ENCODE data around the gene ADAMTSL3.

ADAMTSL3 gene

DNA sequence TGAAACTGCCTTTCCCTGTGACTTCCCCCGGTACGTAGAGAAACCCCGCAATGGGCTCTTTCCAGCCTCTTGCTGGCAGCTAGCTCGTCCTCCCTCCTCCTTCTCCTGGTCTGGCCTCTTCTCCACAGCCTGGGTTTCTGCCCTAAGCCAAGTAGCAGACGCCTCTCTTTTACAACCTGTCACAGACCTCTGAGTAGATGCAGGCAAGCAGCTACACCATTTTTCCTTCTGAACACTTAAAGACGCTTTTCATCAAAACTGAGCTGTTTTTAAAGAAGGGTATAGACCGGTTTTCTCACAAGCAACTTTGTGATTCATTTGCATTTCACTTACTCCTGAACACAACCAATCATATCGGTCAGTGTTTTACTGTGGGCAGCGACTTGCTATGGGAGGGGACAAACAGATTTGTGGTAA, 32.0 kb downstream of the ADAMTSL3 start:
- TF ChIP-seq CEBPB (IDR thresholded peaks at IDR 0.05) (no peak), RAD21 (IDR thresholded peaks at IDR 0.05; ENCODE audit: low read depth) (no peak), TCF12 (IDR thresholded peaks at IDR 0.05; ENCODE audit: low read depth) (no peak), TEAD4 (IDR thresholded peaks at IDR 0.05) (no peak), NFIC (IDR thresholded peaks at IDR 0.05) (no peak), FOXM1 (IDR thresholded peaks at IDR 0.05; ENCODE audit: borderline replicate concordance, low read depth) (no peak), ZBTB7A (IDR thresholded peaks at IDR 0.05; ENCODE audit: low read depth) (no peak), CREB1 (IDR thresholded peaks at IDR 0.05; ENCODE audit: low read depth) (no peak), EGR1 (IDR thresholded peaks at IDR 0.05) (no peak), YY1 (IDR thresholded peaks at IDR 0.05; ENCODE audit: low read depth) (no peak), EP300 (IDR thresholded peaks at IDR 0.05; ENCODE audit: borderline replicate concordance) (no peak)
- TF ChIP-seq, protein P1, sequence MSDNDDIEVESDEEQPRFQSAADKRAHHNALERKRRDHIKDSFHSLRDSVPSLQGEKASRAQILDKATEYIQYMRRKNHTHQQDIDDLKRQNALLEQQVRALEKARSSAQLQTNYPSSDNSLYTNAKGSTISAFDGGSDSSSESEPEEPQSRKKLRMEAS (IDR thresholded peaks at IDR 0.05): no peak
- TF ChIP-seq, protein P2, sequence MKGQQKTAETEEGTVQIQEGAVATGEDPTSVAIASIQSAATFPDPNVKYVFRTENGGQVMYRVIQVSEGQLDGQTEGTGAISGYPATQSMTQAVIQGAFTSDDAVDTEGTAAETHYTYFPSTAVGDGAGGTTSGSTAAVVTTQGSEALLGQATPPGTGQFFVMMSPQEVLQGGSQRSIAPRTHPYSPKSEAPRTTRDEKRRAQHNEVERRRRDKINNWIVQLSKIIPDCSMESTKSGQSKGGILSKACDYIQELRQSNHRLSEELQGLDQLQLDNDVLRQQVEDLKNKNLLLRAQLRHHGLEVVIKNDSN (IDR thresholded peaks at IDR 0.05): no peak

DNA sequence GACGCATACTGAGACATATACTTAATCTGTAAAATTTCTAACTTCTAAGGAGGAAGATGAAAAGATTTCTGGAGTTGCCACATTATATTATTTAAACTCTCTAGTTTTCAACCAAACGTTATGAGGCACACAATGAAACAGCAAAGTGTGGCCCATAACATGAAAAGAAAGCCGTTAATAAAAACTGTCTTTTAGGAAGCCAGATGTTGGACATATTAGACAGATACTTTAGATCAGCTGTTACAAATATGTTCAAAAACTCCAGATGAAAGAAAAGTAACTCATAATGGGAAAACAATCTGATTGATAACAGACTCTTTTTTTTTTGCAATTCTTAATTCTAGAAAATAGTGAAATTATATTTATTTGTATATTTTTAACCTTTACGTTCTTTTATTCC, 34.3 kb downstream of the ADAMTSL3 start:
- TF ChIP-seq RAD21 (IDR thresholded peaks at IDR 0.05; ENCODE audit: low read depth): no peak
- TF ChIP-seq TCF12 (IDR thresholded peaks at IDR 0.05; ENCODE audit: low read depth): no peak
- TF ChIP-seq TAF1 (IDR thresholded peaks at IDR 0.05; ENCODE audit: low read depth): no peak
- no peak for TF ChIP-seq CEBPB (IDR thresholded peaks at IDR 0.05)
- TF ChIP-seq EGR1 (IDR thresholded peaks at IDR 0.05): no peak
- TF ChIP-seq TEAD4 (IDR thresholded peaks at IDR 0.05): no peak
- TF ChIP-seq FOXM1 (IDR thresholded peaks at IDR 0.05; ENCODE audit: borderline replicate concordance, low read depth): no peak
- TF ChIP-seq EP300 (IDR thresholded peaks at IDR 0.05; ENCODE audit: borderline replicate concordance): no peak
- TF ChIP-seq YY1 (IDR thresholded peaks at IDR 0.05; ENCODE audit: low read depth): no peak
- TF ChIP-seq NFIC (IDR thresholded peaks at IDR 0.05): no peak
- TF ChIP-seq, protein P2 (IDR thresholded peaks at IDR 0.05): no peak
- no peak for TF ChIP-seq CREB1 (IDR thresholded peaks at IDR 0.05; ENCODE audit: low read depth)

DNA sequence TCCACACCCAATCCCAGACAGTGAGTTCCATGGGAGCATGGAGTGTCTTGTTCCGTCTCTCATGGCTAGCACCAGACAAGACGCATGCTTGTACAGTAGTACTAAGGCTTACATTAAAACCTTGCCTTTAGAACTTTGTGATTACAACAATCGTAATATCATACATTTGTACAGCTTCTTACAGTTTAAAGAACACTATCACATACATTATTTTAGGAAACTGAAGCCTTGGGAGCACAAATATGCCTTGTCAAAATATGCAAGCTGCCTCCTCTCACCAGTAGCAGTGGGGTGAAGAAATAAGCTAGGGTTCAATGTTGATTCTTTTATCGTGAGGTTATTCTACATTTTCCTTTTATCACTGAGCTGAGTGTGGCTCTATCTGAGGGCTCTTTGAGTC, 36.8 kb downstream of the ADAMTSL3 start:
- TF ChIP-seq RAD21 (IDR thresholded peaks at IDR 0.05; ENCODE audit: low read depth): no peak

DNA sequence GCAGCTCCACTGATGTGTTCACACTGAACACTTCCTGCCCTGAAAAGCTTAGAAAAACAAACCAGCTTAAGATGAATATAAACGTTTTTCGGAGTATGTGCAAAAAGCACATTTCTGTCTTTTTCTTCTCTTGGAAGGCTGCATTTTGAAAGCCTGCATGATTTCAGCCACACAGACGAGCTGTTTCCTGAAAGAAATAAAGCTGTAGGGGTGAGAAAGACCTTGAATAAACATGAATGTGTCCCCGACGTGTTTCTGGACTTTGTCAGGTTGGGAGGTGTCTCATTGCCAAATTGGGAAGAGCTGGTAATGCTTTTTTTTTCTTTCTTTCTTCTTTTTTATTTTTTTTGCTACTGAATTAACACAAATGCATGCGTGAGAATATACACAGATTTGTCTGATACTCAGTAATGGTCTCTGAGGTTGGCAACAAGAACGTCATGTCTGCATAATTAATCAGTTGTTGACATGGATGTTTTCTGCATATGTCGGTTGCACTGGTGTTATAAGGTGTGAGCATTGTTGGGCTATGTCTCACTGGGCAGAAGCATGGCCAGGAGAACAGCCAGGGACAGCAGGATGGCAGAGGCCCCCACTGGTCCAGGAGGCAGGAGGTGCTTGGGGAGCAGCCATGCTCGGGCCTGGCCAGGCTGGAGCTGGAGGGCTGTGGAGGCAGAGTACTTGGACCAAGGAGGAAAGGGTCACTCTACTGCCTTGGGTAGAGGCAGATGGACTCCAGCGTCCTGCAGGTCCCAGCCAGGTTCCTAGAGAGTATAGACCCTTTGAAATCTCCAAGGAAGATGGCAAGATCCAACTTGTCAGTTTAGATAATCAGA, 39.0 kb downstream of the ADAMTSL3 start:
- TF ChIP-seq CEBPB (IDR thresholded peaks at IDR 0.05) (no peak), EP300 (IDR thresholded peaks at IDR 0.05; ENCODE audit: borderline replicate concordance) (no peak), TAF1 (IDR thresholded peaks at IDR 0.05; ENCODE audit: low read depth) (no peak), CREB1 (IDR thresholded peaks at IDR 0.05; ENCODE audit: low read depth) (no peak), TCF12 (IDR thresholded peaks at IDR 0.05; ENCODE audit: low read depth) (no peak), TEAD4 (IDR thresholded peaks at IDR 0.05) (no peak), FOXM1 (IDR thresholded peaks at IDR 0.05; ENCODE audit: borderline replicate concordance, low read depth) (no peak), YY1 (IDR thresholded peaks at IDR 0.05; ENCODE audit: low read depth) (no peak), ZBTB7A (IDR thresholded peaks at IDR 0.05; ENCODE audit: low read depth) (no peak), EGR1 (IDR thresholded peaks at IDR 0.05) (no peak), NFIC (IDR thresholded peaks at IDR 0.05) (no peak), RAD21 (IDR thresholded peaks at IDR 0.05; ENCODE audit: low read depth) (no peak)
- TF ChIP-seq, protein P1 (IDR thresholded peaks at IDR 0.05): no peak
- TF ChIP-seq, protein P2 (IDR thresholded peaks at IDR 0.05): no peak
- TF ChIP-seq, protein P3, sequence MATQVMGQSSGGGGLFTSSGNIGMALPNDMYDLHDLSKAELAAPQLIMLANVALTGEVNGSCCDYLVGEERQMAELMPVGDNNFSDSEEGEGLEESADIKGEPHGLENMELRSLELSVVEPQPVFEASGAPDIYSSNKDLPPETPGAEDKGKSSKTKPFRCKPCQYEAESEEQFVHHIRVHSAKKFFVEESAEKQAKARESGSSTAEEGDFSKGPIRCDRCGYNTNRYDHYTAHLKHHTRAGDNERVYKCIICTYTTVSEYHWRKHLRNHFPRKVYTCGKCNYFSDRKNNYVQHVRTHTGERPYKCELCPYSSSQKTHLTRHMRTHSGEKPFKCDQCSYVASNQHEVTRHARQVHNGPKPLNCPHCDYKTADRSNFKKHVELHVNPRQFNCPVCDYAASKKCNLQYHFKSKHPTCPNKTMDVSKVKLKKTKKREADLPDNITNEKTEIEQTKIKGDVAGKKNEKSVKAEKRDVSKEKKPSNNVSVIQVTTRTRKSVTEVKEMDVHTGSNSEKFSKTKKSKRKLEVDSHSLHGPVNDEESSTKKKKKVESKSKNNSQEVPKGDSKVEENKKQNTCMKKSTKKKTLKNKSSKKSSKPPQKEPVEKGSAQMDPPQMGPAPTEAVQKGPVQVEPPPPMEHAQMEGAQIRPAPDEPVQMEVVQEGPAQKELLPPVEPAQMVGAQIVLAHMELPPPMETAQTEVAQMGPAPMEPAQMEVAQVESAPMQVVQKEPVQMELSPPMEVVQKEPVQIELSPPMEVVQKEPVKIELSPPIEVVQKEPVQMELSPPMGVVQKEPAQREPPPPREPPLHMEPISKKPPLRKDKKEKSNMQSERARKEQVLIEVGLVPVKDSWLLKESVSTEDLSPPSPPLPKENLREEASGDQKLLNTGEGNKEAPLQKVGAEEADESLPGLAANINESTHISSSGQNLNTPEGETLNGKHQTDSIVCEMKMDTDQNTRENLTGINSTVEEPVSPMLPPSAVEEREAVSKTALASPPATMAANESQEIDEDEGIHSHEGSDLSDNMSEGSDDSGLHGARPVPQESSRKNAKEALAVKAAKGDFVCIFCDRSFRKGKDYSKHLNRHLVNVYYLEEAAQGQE (IDR thresholded peaks at IDR 0.05; ENCODE audit: low read depth): no peak

DNA sequence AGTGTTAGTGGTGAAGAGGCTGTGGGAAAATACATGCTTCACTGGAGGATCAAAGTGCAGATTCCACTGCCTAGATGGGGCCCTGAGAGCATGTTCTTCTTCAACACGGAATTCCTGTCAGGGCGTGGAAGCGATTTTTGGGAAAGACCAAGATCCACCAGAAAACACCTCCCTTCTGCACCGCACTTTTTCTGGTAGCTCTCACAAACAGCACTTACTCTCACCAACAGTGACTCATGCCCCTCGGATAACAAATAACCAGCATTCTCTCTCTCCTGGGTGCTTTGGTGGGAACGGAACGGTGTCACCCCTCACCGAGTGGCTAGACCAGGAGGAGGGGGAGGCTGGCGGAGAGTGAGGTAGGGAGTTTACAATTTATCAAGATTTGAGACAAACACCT, 40.1 kb downstream of the ADAMTSL3 start:
- TF ChIP-seq FOXM1 (IDR thresholded peaks at IDR 0.05; ENCODE audit: borderline replicate concordance, low read depth) (no peak), TCF12 (IDR thresholded peaks at IDR 0.05; ENCODE audit: low read depth) (no peak), EP300 (IDR thresholded peaks at IDR 0.05; ENCODE audit: borderline replicate concordance) (no peak), ZBTB7A (IDR thresholded peaks at IDR 0.05; ENCODE audit: low read depth) (no peak), RAD21 (IDR thresholded peaks at IDR 0.05; ENCODE audit: low read depth) (no peak), EGR1 (IDR thresholded peaks at IDR 0.05) (no peak), NFIC (IDR thresholded peaks at IDR 0.05) (no peak), CREB1 (IDR thresholded peaks at IDR 0.05; ENCODE audit: low read depth) (no peak), YY1 (IDR thresholded peaks at IDR 0.05; ENCODE audit: low read depth) (no peak), TEAD4 (IDR thresholded peaks at IDR 0.05) (no peak), CEBPB (IDR thresholded peaks at IDR 0.05) (no peak), TAF1 (IDR thresholded peaks at IDR 0.05; ENCODE audit: low read depth) (no peak)
- TF ChIP-seq, protein P1 (IDR thresholded peaks at IDR 0.05): no peak
- TF ChIP-seq, protein P2 (IDR thresholded peaks at IDR 0.05): no peak
- TF ChIP-seq, protein P3 (IDR thresholded peaks at IDR 0.05; ENCODE audit: low read depth): no peak
